Stimulated activated CD8-positive, alpha-beta memory T cell treated with anti-CD3 and anti-CD28 coated beads, Interleukin-4, amount 100 ng/mL, for 48 hours (primary cell): ENCODE measurements around the gene SOX30.
A peak's percentile ranks its signal among the peaks of the same experiment; 100 is the strongest.

ENCODE experiments used
- DNase-seq: peaks from one replicate; pipeline ENCODE4 v3.0.0-alpha.2; 2020

Gene SOX30

DNA sequence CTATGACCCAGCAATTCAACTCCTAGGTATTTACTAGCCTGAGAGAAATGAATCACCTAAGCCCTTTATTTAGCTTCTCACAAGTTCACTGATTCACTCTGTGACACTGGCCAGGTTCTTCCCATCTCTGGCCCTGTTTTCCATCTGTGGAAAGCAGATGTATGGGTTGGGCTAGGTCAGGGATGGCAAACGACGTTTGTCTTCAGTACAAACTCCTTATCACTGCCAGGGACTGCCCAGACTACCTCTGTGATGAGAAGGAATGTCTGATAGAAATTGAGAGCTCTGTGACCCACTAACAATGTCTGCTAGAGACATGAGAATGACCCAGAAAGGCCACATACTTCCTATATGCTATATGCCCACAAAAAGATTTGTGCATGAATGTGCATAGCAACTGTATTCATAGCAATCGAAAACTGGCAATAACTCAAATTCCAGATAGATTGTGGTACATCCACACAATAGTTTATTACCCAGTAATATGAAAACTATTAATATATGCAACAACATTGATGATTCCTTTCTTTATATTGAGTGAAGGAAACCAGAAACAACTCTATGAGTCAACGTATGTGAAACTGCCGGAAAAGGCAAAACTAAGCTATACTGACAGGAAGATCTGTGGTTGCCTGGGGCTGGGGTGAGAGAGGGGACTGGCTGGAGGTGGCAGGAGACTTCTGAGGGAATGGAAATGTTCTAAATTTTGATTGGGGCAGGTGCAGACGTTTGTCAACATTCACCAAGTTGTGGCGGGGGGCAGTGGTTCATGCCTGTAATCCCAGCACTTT is 44.7 kb downstream of the SOX30 start:
- peak; percentile 69 for DNase-seq

DNA sequence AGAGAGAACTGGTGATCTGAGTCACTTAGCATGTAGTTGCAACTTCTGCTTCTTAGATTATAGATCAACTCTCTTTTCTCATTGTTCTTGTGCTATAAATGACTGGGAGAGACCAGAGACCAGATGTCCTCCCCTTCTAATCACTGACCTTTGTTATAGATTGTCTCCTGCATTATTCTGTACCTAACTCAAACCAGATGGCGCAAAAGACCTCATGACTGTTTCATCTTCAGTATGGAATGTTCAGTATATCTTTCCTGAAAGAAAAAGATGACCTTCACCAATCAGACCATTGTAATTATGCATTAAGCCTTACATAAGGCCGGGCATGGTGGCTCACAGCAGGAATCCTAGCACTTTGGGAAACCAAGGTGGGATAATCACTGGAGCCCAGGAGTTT is 46.2 kb downstream of the SOX30 start:
- DNase-seq = no peak

DNA sequence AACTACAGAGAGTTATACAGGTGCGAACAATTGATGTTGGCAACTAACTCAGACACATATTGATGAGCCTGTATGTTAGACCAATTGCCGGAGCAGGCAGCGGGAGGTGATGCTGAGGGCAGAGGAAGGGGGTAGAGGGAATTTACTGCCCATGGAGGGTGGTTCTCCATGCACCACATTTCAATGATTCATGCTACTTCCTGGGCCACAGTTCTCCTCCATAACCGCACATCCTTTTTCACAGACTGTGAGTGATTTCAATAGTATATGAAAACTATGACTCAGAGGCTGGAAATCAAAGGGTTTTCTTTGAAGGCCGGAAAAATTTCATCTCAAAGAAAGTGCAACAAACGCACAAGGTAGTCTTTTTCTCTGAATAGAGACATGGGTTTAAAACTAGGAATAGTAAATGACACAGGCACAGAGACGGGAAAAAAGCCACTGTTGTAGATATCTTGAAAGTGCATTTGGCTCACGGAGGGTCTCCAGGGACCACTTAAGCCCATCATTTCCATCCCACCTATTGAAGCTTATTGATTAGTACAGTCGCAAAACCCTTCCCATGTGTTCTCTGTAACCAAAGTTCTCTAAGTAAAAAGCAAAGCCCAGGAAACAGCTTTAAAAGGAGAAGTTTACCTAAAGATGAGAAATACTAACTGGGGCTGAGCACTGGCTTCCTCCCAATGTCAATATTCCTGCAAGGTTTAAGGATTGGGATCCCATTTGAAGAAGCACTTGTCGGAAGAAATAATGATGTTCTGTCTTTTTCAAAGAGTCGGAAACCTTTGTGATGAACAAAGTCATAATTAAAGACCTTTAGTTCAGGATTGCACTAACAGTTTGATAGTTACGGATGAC is 48.7 kb downstream of the SOX30 start:
- peak; percentile 65 for DNase-seq

DNA sequence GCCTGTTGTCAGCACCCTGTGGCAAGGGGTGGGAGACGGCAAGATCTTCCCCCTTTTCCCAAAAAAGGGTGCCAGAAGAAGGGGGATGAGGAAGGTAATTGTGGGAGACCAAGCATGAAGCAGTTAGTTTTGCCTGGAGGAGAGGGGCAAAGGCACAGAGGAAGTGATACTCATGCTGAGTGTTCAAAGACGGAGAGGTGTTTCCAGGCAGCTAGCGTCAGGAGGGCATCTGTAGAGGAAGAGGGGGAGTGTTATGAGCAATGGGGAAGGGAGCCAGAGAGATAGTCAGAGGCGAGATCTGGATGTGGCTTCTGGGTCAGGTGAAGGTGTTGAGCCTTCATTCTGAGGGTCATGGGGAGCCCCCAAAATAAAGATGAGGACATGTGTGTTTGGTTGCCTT is 49.7 kb downstream of the SOX30 start:
- DNase-seq = peak; percentile 64

DNA sequence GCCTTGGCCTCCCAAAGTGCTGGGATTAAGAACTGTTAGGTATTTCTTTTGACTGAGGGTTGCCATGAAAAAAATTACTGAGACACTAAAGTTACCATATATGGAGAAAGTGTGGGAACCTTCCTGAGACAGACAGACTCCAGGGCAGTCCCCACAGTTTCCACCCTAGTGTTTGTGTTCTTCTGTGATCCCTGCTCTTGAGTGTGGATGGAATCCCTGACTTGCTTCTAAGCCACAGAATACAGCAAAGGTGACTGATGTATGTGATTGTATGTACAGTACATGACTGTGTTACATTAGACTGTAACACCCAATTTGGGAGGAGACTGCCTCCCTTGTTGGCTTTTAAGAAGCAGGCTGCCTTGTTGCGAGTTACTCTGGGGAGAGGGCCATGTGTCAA is 52.0 kb downstream of the SOX30 start:
- no peak for DNase-seq

DNA sequence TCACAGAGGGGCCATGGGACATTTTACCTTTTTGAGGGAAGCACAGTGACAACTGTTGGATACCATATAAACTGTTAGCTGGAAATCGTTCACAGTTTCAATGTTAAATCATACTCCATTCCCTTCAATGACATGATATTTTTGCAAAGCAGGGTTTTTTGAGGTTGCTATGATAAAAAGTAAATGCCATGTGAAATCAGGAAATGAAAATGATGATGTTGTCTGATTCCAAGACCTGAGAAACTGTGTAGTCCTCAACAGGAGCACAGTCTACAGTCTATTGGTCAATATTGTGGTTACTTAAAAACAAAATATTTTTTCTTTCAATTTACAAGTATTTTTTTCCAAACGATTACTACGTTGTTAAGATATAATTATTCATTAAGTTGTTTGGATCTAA is 52.7 kb downstream of the SOX30 start:
- DNase-seq = no peak

DNA sequence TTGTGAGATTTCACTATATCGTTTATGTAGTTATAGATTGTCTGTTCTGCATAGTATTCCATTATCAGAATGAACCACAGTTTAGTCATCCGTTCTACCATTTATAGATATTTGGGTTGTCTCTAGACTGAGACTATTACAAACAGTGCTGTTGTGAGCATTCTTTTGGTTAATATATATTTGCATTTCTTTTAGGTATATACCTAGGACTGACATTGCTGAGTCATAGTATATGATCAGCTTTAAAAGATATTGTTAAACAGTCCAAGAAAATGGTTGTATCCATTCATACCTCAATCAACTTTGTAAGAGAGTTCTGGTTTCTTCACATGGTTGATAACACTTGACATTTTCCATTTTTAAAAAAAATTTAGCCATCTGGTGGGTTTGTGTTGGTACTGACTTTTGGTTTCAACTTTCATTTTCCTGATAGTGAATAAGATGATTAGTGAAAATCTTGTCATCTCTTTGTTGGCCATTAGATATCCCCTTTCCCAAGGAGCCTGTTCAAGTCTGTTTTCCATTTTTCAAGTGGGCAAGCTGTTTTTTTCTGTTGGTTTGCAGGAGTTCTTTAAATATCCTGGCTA is 53.8 kb downstream of the SOX30 start:
- DNase-seq = no peak

DNA sequence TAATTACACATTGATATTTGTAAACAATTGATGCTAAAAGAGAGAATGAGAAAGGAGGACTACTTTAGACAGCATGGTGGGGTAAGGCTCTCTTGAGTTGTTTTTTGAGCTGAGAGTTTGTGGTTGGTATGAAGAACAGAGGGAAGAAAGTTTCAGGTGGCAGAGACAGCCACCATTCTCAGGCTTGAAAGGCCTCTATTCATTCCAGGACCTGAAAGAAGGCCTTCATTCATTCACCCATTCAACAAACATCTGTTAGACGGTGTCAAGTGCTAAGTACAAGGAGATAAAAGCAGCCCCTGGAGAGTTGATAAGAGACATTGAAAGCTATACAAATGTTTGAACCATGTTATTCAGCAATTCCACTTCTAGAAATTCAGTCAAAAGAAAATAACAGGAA is 55.0 kb downstream of the SOX30 start:
- no peak for DNase-seq

DNA sequence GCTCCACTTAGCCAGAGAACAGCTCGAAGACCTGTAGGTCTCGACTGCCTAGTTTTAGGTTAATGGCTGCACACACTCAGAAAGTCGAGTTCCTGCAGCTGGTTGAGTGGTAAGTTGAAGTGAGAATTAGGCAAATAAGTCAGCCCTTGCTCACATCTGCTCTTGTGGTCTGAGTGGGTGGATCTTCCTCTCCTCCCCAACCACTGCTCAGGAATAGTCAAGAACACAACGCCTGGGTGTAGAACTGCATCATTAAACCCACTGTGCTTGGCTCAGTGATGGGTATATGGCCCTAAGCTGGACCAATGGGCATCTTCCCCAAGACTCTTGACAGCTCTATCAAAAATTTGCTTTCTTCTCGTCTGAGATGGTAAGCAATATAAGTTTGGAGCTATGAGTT is 55.8 kb downstream of the SOX30 start:
- DNase-seq = peak; percentile 67

DNA sequence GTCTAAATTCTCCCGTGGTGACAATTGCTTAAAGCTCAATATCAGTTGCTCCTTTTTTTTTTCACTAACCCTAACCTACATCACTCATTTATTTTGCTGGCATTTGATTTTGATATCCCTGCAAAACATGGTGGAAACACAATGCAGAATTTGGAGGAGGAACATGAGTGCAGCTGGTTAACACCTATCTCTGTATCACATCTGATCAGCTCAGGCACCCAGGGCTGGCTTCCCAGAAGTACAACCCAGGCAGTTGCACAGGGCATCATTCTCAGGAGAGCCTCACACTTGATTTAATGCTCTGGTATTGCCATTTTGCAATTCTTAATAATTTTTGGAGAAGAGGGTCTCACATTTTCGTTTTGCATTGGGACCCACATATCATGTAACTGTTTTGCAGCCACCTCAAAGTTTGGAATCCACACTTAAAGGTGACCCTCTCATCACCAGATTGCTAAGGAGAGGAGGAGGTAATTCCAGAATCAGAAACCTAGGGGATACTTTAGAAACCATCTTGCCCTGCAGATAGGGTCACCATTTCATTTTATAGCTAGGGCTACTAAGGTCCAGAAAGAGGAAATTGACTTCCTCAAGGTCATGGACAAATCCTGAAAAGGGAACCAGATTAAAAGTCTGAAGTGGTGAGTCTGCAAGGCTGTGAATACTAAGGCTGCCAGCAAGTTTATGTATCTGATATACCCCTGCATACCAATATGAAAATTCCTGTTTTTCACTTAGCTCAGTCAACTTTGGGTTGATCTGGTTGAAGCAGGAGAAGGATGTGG is 57.4 kb downstream of the SOX30 start:
- no peak for DNase-seq

DNA sequence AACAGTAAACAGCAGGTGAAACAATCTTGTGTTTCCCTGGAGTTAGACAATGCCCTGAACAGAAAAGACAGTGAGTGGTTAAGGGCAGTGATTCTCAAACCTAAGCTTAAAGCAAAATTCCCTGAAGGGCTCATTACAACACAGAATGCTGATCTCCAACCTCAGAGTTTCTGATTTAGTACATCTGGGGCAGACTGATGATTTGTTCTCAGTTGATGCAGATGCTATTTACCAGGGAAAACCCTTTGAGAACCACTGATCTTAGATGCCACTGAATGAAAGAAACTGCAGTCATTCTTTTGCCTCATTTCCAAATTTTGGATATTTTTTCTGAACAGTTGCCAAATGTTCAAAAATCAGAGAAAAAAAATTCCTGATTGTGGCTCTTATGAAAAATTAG is 58.0 kb downstream of the SOX30 start:
- DNase-seq = no peak

DNA sequence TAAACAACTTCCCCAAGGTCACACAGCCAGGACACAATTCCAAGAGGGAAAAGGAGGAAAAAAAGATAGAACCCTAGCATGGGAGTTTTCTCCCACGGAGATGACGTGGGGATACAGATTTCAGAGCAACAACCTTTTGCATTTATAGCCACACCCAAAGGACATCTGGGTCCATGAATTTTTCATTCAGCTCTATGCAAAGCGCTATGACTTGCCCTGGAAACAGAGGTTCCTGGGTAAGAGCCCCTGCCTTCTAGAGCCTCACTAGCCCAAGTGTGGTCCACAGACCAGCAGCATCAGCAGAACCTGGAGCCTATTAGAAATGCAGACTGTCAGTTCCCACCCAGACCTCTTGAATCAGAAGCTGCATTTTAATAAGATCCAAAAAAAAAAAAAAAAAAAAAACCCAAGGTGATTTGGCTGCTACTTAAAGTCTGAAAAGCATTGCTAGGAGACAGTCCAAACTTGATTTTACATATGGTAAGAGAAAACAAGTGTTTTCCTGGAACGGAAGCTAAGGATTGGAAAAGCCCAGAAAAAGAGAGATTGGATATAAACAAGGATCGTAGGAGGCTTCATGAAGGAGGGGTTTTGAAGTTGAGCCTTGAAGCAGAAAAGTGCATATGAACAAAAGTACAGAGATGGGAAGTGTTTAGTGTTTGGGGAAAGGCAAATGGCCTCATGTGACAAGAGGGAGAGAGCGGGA is 59.0 kb downstream of the SOX30 start:
- no peak for DNase-seq

DNA sequence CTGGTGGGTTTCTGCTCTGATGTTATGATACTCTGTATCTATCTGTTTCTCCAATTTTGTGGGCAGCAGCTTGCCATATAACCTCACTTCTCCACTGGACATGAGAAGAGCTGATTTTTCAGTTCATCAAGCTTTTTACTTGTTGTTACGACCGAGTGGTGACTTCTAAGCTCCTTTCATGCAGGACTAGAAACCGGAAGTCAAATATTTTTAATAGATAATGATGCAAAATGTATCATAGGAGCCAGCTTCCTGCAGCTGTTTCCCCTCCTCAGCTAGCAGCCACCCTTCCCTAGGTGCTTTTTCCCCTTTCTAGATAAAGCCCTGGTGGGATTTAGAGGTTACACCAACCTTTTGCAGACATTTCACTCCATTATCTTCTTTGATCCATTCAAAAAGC is 59.6 kb downstream of the SOX30 start:
- DNase-seq = no peak

DNA sequence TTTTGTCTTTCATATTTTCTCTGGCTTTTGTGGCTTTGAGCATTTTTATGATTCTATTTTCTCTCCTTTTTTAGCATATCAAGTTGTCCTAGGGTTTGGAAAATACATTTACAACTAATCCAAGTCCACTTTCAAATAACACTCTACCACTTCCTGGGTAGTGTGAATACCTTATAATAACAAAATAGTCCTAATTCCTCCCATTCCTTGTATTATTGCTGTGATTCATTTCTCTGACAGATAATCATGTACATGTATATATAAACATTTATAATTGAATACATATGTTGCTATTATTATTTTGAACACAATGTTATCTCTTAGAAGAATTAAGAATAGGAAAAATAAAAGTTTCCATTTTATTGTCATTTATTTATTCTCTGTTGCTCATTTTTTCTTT is 61.8 kb downstream of the SOX30 start:
- DNase-seq = no peak

DNA sequence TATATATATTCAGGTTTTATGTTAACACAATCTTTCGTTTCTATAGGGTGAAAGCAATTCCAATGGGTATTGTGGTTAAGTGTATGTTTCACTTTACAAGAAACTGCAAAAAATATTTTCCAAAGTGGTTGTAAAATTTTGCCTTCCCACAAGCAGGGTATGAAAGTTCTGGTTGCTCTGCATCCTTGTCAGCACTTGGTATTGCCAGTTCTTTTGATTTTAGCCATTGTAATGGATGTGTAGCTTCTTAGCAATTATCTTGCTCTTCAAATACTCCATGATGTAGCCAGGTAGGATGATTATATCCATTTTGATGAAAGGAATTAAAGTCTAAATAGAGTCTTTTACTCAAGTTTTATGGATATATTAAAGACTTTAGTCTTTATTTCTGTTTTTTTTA is 67.6 kb downstream of the SOX30 start:
- DNase-seq = no peak

DNA sequence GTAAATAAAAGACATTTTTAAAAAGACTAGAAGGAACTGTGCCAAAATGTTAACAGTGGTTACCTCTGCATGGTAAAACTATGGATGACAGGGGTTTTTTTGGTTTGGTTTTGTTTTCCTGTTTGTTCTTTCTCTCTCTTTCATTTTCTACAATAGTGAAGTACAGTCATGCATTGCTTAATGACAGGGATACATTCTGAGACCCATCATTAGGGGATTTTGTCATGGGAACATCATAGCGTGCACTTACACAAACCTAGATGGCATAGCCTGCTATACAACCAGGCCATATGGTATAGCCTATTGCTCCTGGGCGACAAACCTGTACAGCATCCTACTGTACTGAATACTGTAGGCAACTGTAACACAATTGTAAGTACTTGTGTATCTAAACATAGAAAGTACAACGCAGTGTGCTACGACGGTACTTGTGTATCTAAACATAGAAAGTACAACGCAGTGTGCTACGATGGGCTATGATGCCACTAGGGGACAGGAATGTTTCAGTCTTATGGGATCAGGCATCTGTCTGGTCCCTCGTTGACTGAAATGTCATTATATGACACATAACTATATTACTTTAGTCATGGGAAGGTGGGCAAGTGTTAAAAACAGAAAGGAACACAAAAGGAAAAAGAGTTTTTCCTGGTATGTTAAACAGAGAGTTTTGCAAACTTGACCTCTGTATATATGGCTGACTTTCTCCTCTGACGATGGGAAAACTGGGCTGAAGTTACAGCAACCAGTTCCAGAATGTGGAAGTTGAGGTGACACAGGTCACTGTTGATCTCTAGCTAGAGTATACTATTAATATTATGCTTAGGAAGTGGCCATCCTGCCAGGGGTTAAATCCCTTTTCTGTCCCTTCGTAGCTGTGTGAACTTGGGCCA is 69.3 kb downstream of the SOX30 start:
- DNase-seq = no peak

DNA sequence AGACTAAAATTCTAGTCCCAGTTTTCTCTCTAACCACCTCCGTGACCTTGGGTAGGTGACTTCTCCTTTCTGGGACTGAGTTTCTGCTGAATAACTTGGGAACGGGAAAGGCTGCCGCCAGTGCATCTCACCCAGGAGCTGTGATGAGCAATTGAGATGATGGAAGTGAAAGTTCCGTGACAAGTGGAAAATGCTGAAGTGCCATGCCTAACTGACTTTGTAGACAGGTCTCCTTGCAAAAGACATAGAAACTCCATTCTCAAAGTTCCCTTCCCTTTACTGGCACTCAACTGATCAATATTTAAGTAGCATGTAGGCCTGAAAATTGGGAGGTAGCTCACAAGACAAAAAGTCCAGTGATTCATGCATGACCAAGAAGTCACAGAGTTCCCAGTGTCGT is 70.3 kb downstream of the SOX30 start:
- DNase-seq = no peak

DNA sequence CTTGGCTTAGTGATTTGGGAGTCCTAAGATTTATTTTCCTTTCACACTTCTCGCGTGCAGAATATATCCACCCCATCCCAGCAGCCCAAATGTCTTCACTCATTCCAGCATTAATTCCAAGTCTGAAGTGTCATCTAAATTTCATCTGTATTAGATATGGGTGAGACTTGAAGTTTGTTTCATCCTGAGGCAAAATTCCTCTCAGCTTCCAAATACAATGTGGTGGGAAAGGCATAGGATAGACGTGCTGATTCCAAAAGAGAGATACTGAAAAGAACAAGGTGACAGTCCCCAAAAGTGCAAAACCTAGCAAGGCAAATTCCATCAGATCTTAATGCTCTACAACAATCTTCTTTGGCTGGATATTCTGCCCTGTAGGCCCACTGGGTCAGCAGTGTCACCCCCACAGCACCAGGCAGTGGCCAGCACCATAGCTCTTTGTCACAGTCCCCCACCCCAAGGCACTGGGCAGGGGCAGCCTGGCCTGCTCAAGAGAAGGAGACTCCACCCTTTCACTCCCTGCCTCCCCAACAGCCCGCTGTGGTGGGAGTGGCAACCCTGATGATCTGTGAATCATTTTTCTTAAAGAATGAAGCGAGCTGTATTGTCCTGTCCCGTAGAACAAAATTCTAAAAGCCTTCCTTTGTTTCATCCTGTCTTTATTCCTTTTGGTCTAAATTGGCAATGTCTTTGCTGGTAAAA is 74.0 kb downstream of the SOX30 start:
- DNase-seq = no peak

DNA sequence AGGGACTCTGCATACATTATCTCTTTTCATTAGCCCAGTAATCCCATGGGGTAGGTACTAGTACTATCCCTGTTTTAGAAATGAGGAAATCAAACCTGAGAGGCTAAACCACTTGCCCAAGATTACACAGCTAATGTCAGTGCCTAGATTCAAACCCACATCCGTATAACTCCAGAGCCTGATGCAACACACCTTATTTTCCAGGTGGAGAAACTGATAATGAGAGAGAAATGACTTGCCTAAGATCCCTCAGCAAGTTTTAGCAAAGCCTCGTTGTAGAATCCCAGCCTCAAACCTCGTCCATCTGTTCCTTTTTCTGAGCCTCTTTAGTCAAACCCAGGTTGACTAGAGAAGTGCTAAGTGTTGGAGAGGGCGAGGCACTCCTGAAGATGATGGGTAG is 75.6 kb downstream of the SOX30 start:
- no peak for DNase-seq
